ENCODE results near the gene GNG2. TPM values are rescaled to one million over a fixed set of nuclear protein-coding genes. Genes with fewer than 3 reads are reported as not detected.

Gene GNG2
- total and polyA plus RNA-seq, 2 of the 8 experiments (the other 6 are each of a cell fraction or from before 2014, with no cell fraction given): 8.2 to 17.9 TPM

DNA sequence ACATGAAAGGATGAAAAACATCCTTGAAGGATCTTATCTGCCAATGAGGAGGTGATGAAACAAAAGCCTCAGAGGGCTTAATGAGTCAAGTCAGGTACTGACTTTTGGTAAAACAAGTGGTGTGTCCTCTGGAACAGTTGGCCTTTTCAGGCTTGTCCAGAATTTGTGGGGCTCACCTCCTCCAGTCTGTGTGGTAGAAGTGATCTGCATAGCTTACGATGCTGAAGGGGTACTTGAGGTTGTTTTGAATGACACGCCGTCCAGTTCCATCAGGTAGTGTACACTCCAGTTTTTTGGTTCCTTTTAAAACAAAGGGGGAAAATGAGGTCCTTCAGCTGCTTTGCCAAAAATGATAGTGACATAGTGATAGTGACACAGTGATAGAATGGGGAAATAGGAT, 145.9 kb downstream of the GNG2 start:
- no peak overlapping the region for H2BK20ac ChIP-seq (ENCODE audit: low read length)
- no peaks in the 10 kb centered on the region for H3K23me2 ChIP-seq (ENCODE audit: low read depth, low read length)
- H3K23ac ChIP-seq (ENCODE audit: insufficient read length): no peak overlapping the region
- no peak overlapping the region for H2BK5ac ChIP-seq (ENCODE audit: low read depth, low read length)
- FAIRE-seq (no peak), DNase-seq (ENCODE audit: low read depth in 1 of 2, low spot score in 2 of 2) (no peak)
- H3K18ac ChIP-seq (ENCODE audit: extremely low read depth, low read length): no peak overlapping the region
- 89% methylated on average over 3 of the region's 3 CpGs; no CpG with 5 or more reads in 1 of the 2 experiments for WGBS, 2 experiments (ENCODE audit: extremely low coverage in 1 of 2, insufficient coverage in 1 of 2, insufficient read length in 1 of 2, insufficient replicate concordance in 2 of 2, low coverage in 1 of 2, low lambda C conversion rate in 2 of 2, missing lambda C conversion rate in 1 of 2)
- no peaks in the 10 kb centered on the region for H3K9me3 ChIP-seq (ENCODE audit: insufficient read depth in 2 of 2, low read depth in 1 of 2, low read length in 1 of 2)
- H2BK12ac ChIP-seq (ENCODE audit: low read depth, low read length): no peak overlapping the region
- no peak overlapping the region for H4K5ac ChIP-seq (ENCODE audit: insufficient read length, low read depth, low read length)
- no peak overlapping the region for H3K14ac ChIP-seq (ENCODE audit: insufficient read length)
- H4K8ac ChIP-seq (ENCODE audit: extremely low read depth, insufficient read depth, low read length): no peak overlapping the region
- H3K4me3 ChIP-seq (ENCODE audit: extremely low read depth in 1 of 4, insufficient read depth in 2 of 4, low read depth in 3 of 4, low read length in 4 of 4): no peak overlapping the region
- peaks cover 0 to 3% (median 1%) of the 10 kb centered on the region in 4 experiments; a peak in 3 of 7 replicates for H3K4me1 ChIP-seq (replicated peaks in 1 of 4; ENCODE audit: control insufficient read depth in 3 of 4, insufficient read depth in 4 of 4, low read length in 3 of 4)
- CTCF ChIA-PET (ENCODE audit: partially characterized antibody): interaction anchor here (0.6 to 4.3 kb wide), 10 partner anchors 9 to 129 kb away, joined by 3 to 27 read pairs (median 3); no protein-coding TSS in a partner anchor
- H3K4ac ChIP-seq (replicated peaks; ENCODE audit: insufficient read length, low read depth, low read length): no peak overlapping the region
- H2AK5ac ChIP-seq (ENCODE audit: low read depth, low read length): no peak overlapping the region
- H3K27ac ChIP-seq (ENCODE audit: low read depth, low read length): no peak overlapping the region
- H2BK120ac ChIP-seq (replicated peaks; ENCODE audit: low read depth, low read length): no peak overlapping the region
- no peak overlapping the region for H3K56ac ChIP-seq (replicated peaks; ENCODE audit: insufficient read length, low read depth, low read length)
- H2BK15ac ChIP-seq (ENCODE audit: low read length): no peak overlapping the region
- H4K91ac ChIP-seq (replicated peaks; ENCODE audit: insufficient read length, low read length): no peak overlapping the region
- H3K79me1 ChIP-seq (ENCODE audit: low read depth, low read length): peaks cover 2% of the 10 kb centered on the region
- peaks cover 31 to 97% (median 68%) of the 10 kb centered on the region in 4 experiments for H3K36me3 ChIP-seq (ENCODE audit: control insufficient read depth in 2 of 4, insufficient read depth in 4 of 4, low read length in 3 of 4)
- no peaks in the 10 kb centered on the region for H3K27me3 ChIP-seq (replicated peaks in 1 of 4; ENCODE audit: control insufficient read depth in 3 of 4, extremely low read depth in 1 of 4, insufficient read depth in 3 of 4, low read length in 3 of 4)
- POLR2A ChIA-PET (ENCODE audit: partially characterized antibody): no interaction called here
- H3K9ac ChIP-seq (replicated peaks in 1 of 4; ENCODE audit: extremely low read depth in 1 of 4, low read depth in 3 of 4, low read length in 3 of 4): no peak overlapping the region
- H2AFZ ChIP-seq (ENCODE audit: low read length): no peak overlapping the region
- no peak overlapping the region for H3K4me2 ChIP-seq (ENCODE audit: insufficient read depth in 1 of 2, low read depth in 2 of 2, low read length in 2 of 2)
- no peaks in the 10 kb centered on the region for H3K79me2 ChIP-seq (ENCODE audit: control insufficient read depth in 1 of 2, insufficient read depth in 2 of 2, low read length in 2 of 2)
- peaks cover 3 to 13% of the 10 kb centered on the region in 2 experiments for H4K20me1 ChIP-seq (replicated peaks in 1 of 2; ENCODE audit: control insufficient read depth in 1 of 2, insufficient read depth in 2 of 2, low read length in 2 of 2)
- TF ChIP-seq POLR2A (IDR thresholded peaks at IDR 0.05; ENCODE audit: control extremely low read depth in 1 of 2, low read depth in 2 of 2, low read length in 2 of 2) (no peak), PHF8 (conservative IDR thresholded peaks at IDR 0.05; ENCODE audit: low read depth, low read length) (no peak), SAP30 (IDR thresholded peaks at IDR 0.05; ENCODE audit: insufficient read depth, insufficient replicate concordance, low read length) (no peak), HDAC2 (IDR thresholded peaks at IDR 0.05; ENCODE audit: borderline replicate concordance in 1 of 2, low read depth in 2 of 2, low read length in 2 of 2) (no peak), KDM4A (IDR thresholded peaks at IDR 0.05; ENCODE audit: low read depth, low read length, severe bottlenecking) (no peak), POLR2AphosphoS5 (IDR thresholded peaks at IDR 0.05; ENCODE audit: low read depth, low read length) (no peak), ATF3 (IDR thresholded peaks at IDR 0.05; ENCODE audit: insufficient read depth, low read depth, low read length) (no peak), GTF2F1 (IDR thresholded peaks at IDR 0.05; ENCODE audit: borderline replicate concordance, low read depth, low read length) (no peak), JUND (IDR thresholded peaks at IDR 0.05; ENCODE audit: low read length) (no peak), HDAC6 (IDR thresholded peaks at IDR 0.05; ENCODE audit: low read depth, low read length) (no peak), EZH2 (IDR thresholded peaks at IDR 0.05; ENCODE audit: low read depth, low read length, severe bottlenecking) (no peak), SIRT6 (IDR thresholded peaks at IDR 0.05; ENCODE audit: low read length) (no peak), CBX5 (IDR thresholded peaks at IDR 0.05; ENCODE audit: low read depth, low read length) (no peak), TBP (IDR thresholded peaks at IDR 0.05; ENCODE audit: low read depth, low read length) (no peak)
